ENCODE data around the gene LDB2. TPM values are rescaled to one million over a fixed set of nuclear protein-coding genes. Genes with fewer than 3 reads are reported as not detected.

The LDB2 gene
- total RNA-seq, 4 donors from 2014 or later, result 16.2 to 31.7 (median 22.4) TPM

DNA sequence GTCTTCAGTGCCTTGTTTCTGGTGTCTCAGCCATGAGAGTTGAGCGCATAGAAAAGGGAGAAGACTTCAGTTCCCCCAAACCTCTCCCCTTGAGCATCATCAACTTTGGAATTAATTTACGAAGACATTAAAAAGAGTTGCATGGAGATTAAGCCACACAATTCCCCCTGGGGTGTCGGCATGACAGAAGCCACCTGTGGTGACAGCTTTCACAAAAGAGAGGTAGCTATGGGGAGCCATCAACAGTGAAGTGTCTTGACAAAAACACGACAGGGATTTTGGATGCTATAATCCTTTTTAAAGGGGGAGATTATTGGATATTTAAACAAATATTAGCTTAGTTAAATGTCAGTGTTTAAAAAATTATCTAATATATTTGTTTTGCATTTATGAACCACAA is 307.6 kb downstream of the LDB2 start:
- WGBS, result 73% methylated on average over 4 of the region's 4 CpGs
- H3K9me3 ChIP-seq, result no peaks in the 10 kb centered on the region
- no peaks in the 10 kb centered on the region for H3K27me3 ChIP-seq
- peaks cover 0 to 8% (median 0%) of the 10 kb centered on the region in 4 donors for H3K36me3 ChIP-seq
- no peaks in the 10 kb centered on the region for H3K4me1 ChIP-seq
- no peak for DNase-seq (ENCODE audit: extremely low spot score)
- H3K4me3 ChIP-seq, result no peak overlapping the region
- H3K27ac ChIP-seq (replicated peaks in 1 of 4), result no peak overlapping the region
- intact Hi-C loops (cut with DNase I), result no loop called here
- TF ChIP-seq CTCF (IDR thresholded peaks at IDR 0.05) (no peak), POLR2A (IDR thresholded peaks at IDR 0.05; ENCODE audit: low read depth) (no peak), POLR2AphosphoS5 (IDR thresholded peaks at IDR 0.05) (no peak), EP300 (IDR thresholded peaks at IDR 0.05) (no peak)

DNA sequence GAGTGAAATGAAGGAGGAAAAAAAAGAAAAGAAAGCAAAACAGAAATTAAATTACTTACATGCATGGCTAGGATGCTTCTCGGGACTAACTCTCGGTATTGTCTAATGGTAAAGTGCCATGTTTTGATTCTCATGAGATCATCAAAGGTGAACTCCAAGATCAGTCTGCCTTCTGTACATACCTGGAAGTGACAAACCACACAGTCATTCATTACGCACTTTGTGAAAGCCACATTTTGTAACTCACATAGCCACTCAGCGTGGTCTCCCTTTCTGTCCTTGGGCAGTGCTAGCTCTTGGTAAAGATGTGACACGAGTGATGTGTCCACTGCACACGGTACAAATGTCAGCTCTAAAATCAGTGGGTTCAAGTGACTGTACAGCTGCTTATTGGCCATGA is 309.8 kb downstream of the LDB2 start:
- intact Hi-C loops (cut with DNase I), result no loop called here
- no peak overlapping the region for H3K27ac ChIP-seq (replicated peaks in 1 of 4)
- H3K4me1 ChIP-seq, result no peaks in the 10 kb centered on the region
- no peaks in the 10 kb centered on the region for H3K27me3 ChIP-seq
- no peak for DNase-seq (ENCODE audit: extremely low spot score)
- WGBS, result 92% methylated on average over 6 of the region's 6 CpGs
- no peaks in the 10 kb centered on the region for H3K9me3 ChIP-seq
- H3K4me3 ChIP-seq, result no peak overlapping the region
- H3K36me3 ChIP-seq, result peaks cover 0 to 21% (median 0%) of the 10 kb centered on the region in 4 donors
- TF ChIP-seq POLR2AphosphoS5 (IDR thresholded peaks at IDR 0.05), result no peak
- TF ChIP-seq CTCF (IDR thresholded peaks at IDR 0.05), result no peak
- TF ChIP-seq EP300 (IDR thresholded peaks at IDR 0.05), result no peak
- no peak for TF ChIP-seq POLR2A (IDR thresholded peaks at IDR 0.05; ENCODE audit: low read depth)

DNA sequence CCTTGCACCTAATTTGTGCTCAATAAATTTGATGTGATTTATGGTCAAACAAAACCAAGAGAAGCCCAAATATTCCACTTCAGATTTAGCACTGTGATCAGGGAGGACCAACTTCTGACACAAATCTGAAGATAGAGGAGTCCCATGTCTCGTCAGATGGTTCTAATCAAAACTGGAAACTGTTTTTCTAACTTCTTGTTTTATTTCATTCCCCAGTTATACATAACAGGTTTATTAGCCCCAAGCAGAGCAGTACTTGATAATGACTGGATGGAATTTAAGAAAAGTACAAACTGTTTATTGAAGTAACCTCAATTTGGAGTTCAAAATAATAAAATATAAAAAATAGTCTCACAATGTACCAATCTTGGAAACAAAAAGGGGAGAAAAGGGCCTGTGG is 310.3 kb downstream of the LDB2 start:
- TF ChIP-seq CTCF (IDR thresholded peaks at IDR 0.05) (no peak), POLR2AphosphoS5 (IDR thresholded peaks at IDR 0.05) (no peak), EP300 (IDR thresholded peaks at IDR 0.05) (no peak), POLR2A (IDR thresholded peaks at IDR 0.05; ENCODE audit: low read depth) (no peak)
- Histone ChIP-seq H3K9me3 (no peaks in the 10 kb centered on the region), H3K4me3 (no peak overlapping the region), H3K36me3 (peaks cover 0 to 24% (median 0%) of the 10 kb centered on the region in 4 donors), H3K4me1 (no peaks in the 10 kb centered on the region), H3K27me3 (no peaks in the 10 kb centered on the region), H3K27ac (replicated peaks in 1 of 4) (no peak overlapping the region)
- no peak for DNase-seq (ENCODE audit: extremely low spot score)
- intact Hi-C loops (cut with DNase I), result no loop called here
- WGBS, result 70% methylated on average over 1 of the region's 1 CpG

DNA sequence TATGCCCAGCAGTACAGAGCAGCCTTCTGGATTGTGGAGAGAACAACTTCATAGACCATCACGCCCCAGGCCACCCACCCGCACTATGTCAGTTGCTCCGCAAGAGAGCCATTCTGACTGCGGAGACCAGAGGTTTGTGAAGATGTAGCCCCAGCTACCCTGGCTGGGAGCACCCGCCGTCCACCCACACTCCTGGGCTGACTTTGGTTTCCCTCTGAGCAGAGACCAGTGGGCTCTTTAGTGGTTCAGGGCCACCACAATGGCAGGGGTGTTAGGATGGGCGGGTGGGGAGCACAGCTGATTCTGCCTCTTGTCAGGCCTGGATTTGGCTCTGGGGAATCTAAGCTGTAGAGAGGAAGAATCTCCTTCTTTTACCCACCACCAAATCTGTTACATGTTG is 313.4 kb downstream of the LDB2 start:
- no peaks in the 10 kb centered on the region for H3K4me1 ChIP-seq
- H3K27me3 ChIP-seq, result no peaks in the 10 kb centered on the region
- H3K36me3 ChIP-seq, result peaks cover 0 to 35% (median 0%) of the 10 kb centered on the region in 4 donors
- no peak for DNase-seq (ENCODE audit: extremely low spot score)
- no peak overlapping the region for H3K4me3 ChIP-seq
- TF ChIP-seq POLR2AphosphoS5 (IDR thresholded peaks at IDR 0.05) (no peak), CTCF (IDR thresholded peaks at IDR 0.05) (no peak), POLR2A (IDR thresholded peaks at IDR 0.05; ENCODE audit: low read depth) (no peak), EP300 (IDR thresholded peaks at IDR 0.05) (no peak)
- no peaks in the 10 kb centered on the region for H3K9me3 ChIP-seq
- no peak overlapping the region for H3K27ac ChIP-seq (replicated peaks in 1 of 4)
- intact Hi-C loops (cut with DNase I), result no loop called here
- 100% methylated on average over 6 of the region's 7 CpGs for WGBS

GRCh38 chr4:16583764-16584163 is 314.7 kb downstream of the LDB2 start:
- DNase-seq (ENCODE audit: extremely low spot score), result no peak
- intact Hi-C loops (cut with DNase I), result no loop called here
- 94% methylated on average over 8 of the region's 8 CpGs for WGBS
- Histone ChIP-seq H3K4me3 (no peak overlapping the region), H3K4me1 (no peaks in the 10 kb centered on the region), H3K27me3 (no peaks in the 10 kb centered on the region), H3K36me3 (peaks cover 0 to 35% (median 0%) of the 10 kb centered on the region in 4 donors), H3K27ac (replicated peaks in 1 of 4) (no peak overlapping the region), H3K9me3 (no peaks in the 10 kb centered on the region)
- TF ChIP-seq POLR2A (IDR thresholded peaks at IDR 0.05; ENCODE audit: low read depth) (no peak), CTCF (IDR thresholded peaks at IDR 0.05) (no peak), EP300 (IDR thresholded peaks at IDR 0.05) (no peak), POLR2AphosphoS5 (IDR thresholded peaks at IDR 0.05) (no peak)
